ENCODE data around the gene WWC2. TPM values are rescaled to one million over a fixed set of nuclear protein-coding genes. Genes with fewer than 3 reads are reported as not detected.

Gene WWC2
- total and polyA plus RNA-seq, 2 experiments from 2014 or later = 50.5 to 74.2 TPM

DNA sequence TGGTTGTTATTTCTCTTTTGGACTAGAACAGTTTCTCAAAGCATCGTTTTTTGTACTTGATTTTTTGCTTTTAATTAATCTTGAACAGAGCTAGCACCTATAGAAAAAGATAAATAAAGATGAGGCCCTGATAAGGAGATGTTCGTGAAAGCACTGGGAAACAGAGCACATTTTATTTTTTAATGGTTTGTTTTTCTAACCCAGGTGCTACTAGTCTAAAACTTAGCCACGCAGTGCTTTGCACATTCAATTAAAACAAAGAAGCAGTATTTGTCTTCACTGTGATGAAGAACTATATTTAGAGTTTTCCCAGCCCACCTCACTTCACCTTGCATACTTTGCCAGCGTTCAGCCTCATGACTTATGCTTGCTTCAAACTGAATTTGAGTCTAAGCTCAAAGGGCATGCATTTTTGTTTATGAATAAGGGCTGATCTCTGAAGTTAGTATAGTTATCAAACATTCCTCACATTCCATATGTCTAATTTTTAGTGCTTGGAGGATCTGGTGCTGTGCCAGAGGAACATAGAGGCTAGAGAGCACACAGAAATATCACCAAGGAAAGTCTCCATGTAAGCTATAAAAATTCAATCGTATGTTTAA lies 76.7 kb downstream of the WWC2 start (continued):
- TF ChIP-seq, protein P1, sequence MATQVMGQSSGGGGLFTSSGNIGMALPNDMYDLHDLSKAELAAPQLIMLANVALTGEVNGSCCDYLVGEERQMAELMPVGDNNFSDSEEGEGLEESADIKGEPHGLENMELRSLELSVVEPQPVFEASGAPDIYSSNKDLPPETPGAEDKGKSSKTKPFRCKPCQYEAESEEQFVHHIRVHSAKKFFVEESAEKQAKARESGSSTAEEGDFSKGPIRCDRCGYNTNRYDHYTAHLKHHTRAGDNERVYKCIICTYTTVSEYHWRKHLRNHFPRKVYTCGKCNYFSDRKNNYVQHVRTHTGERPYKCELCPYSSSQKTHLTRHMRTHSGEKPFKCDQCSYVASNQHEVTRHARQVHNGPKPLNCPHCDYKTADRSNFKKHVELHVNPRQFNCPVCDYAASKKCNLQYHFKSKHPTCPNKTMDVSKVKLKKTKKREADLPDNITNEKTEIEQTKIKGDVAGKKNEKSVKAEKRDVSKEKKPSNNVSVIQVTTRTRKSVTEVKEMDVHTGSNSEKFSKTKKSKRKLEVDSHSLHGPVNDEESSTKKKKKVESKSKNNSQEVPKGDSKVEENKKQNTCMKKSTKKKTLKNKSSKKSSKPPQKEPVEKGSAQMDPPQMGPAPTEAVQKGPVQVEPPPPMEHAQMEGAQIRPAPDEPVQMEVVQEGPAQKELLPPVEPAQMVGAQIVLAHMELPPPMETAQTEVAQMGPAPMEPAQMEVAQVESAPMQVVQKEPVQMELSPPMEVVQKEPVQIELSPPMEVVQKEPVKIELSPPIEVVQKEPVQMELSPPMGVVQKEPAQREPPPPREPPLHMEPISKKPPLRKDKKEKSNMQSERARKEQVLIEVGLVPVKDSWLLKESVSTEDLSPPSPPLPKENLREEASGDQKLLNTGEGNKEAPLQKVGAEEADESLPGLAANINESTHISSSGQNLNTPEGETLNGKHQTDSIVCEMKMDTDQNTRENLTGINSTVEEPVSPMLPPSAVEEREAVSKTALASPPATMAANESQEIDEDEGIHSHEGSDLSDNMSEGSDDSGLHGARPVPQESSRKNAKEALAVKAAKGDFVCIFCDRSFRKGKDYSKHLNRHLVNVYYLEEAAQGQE (IDR thresholded peaks at IDR 0.05; ENCODE audit: unreplicated experiment) = no peak
- TF ChIP-seq, protein P2, sequence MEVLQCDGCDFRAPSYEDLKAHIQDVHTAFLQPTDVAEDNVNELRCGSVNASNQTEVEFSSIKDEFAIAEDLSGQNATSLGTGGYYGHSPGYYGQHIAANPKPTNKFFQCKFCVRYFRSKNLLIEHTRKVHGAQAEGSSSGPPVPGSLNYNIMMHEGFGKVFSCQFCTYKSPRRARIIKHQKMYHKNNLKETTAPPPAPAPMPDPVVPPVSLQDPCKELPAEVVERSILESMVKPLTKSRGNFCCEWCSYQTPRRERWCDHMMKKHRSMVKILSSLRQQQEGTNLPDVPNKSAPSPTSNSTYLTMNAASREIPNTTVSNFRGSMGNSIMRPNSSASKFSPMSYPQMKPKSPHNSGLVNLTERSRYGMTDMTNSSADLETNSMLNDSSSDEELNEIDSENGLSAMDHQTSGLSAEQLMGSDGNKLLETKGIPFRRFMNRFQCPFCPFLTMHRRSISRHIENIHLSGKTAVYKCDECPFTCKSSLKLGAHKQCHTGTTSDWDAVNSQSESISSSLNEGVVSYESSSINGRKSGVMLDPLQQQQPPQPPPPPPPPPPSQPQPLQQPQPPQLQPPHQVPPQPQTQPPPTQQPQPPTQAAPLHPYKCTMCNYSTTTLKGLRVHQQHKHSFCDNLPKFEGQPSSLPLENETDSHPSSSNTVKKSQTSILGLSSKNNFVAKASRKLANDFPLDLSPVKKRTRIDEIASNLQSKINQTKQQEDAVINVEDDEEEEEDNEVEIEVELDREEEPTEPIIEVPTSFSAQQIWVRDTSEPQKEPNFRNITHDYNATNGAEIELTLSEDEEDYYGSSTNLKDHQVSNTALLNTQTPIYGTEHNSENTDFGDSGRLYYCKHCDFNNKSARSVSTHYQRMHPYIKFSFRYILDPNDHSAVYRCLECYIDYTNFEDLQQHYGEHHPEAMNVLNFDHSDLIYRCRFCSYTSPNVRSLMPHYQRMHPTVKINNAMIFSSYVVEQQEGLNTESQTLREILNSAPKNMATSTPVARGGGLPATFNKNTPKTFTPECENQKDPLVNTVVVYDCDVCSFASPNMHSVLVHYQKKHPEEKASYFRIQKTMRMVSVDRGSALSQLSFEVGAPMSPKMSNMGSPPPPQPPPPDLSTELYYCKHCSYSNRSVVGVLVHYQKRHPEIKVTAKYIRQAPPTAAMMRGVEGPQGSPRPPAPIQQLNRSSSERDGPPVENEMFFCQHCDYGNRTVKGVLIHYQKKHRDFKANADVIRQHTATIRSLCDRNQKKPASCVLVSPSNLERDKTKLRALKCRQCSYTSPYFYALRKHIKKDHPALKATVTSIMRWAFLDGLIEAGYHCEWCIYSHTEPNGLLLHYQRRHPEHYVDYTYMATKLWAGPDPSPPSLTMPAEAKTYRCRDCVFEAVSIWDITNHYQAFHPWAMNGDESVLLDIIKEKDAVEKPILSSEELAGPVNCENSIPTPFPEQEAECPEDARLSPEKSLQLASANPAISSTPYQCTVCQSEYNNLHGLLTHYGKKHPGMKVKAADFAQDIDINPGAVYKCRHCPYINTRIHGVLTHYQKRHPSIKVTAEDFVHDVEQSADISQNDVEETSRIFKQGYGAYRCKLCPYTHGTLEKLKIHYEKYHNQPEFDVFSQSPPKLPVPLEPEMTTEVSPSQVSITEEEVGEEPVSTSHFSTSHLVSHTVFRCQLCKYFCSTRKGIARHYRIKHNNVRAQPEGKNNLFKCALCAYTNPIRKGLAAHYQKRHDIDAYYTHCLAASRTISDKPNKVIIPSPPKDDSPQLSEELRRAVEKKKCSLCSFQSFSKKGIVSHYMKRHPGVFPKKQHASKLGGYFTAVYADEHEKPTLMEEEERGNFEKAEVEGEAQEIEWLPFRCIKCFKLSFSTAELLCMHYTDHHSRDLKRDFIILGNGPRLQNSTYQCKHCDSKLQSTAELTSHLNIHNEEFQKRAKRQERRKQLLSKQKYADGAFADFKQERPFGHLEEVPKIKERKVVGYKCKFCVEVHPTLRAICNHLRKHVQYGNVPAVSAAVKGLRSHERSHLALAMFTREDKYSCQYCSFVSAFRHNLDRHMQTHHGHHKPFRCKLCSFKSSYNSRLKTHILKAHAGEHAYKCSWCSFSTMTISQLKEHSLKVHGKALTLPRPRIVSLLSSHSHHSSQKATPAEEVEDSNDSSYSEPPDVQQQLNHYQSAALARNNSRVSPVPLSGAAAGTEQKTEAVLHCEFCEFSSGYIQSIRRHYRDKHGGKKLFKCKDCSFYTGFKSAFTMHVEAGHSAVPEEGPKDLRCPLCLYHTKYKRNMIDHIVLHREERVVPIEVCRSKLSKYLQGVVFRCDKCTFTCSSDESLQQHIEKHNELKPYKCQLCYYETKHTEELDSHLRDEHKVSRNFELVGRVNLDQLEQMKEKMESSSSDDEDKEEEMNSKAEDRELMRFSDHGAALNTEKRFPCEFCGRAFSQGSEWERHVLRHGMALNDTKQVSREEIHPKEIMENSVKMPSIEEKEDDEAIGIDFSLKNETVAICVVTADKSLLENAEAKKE (CRISPR knock-in tag; IDR thresholded peaks at IDR 0.05) = no peak

DNA sequence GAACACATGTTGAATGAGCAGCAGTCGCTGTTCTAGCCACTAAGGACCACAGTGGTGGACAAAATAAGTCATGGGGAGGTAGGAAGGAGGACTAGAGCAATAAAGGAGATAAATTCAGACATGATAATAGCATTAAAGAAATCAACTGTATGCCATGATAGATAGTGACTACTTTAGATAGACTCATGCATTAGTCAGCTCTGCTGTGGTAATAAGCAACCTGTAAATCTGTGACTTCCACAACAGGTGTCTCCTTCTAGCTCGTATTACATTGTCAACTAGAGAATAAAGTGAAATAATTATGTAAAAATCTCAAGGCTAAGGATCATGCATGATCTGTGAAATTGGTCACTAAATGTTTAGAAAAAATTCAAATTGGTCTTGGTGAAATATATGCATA lies 77.9 kb downstream of the WWC2 start:
- H3K4me1 Mint-ChIP-seq = peaks cover 82% of the 10 kb centered on the region
- no peak overlapping the region for H3K27ac Mint-ChIP-seq
- TF ChIP-seq STAT1 (IDR thresholded peaks at IDR 0.05; ENCODE audit: unreplicated experiment) = no peak
- TF ChIP-seq EZH2 (IDR thresholded peaks at IDR 0.05; ENCODE audit: low read depth, unreplicated experiment) = no peak
- TF ChIP-seq ZNF114 (CRISPR knock-in tag; IDR thresholded peaks at IDR 0.05) = no peak
- TF ChIP-seq, protein P1 (IDR thresholded peaks at IDR 0.05; ENCODE audit: unreplicated experiment) = no peak

More for the DNA sequence above, 77.9 kb downstream of the WWC2 start:
- H3K27me3 Mint-ChIP-seq (ENCODE audit: insufficient read depth, low read depth, poor library complexity) = peaks cover 7% of the 10 kb centered on the region
- Histone ChIP-seq H3K79me2 (replicated peaks; ENCODE audit: insufficient read depth) (peaks cover 99% of the 10 kb centered on the region), H3K36me3 (ENCODE audit: insufficient read depth) (no peaks in the 10 kb centered on the region), H3K4me3 (no peak overlapping the region), H3F3A (replicated peaks; ENCODE audit: low read depth) (0 out of 2 replicates have a peak, but pooled peaks cover 3% of the 10 kb centered on the region), H3K4me2 (no peak overlapping the region; the same call in 1 of the 2 replicates), H3K27me3 (ENCODE audit: insufficient read depth) (no peaks in the 10 kb centered on the region), H3K4me1 (ENCODE audit: insufficient read depth) (peaks cover 94% of the 10 kb centered on the region), H2AFZ (no peak overlapping the region), H3K9me2 (ENCODE audit: insufficient read depth) (no peaks in the 10 kb centered on the region), H3K27ac (ENCODE audit: low read depth) (no peak overlapping the region), H4K20me1 (replicated peaks; ENCODE audit: insufficient read depth) (peaks cover 8% of the 10 kb centered on the region)
- no peaks in the 10 kb centered on the region for H3K9me3 Mint-ChIP-seq
- H3K4me3 Mint-ChIP-seq = no peak overlapping the region
- H3K36me3 Mint-ChIP-seq (ENCODE audit: low read depth) = peaks cover 9% of the 10 kb centered on the region; the same call in 2 of the 3 replicates
- DNase-seq (ENCODE audit: low spot score) = no peak
- ATAC-seq = no peak
